ENCODE results near the gene VDAC1. TPM values are rescaled to one million over a fixed set of nuclear protein-coding genes. Genes with fewer than 3 reads are reported as not detected.

Gene VDAC1
- total RNA-seq, 1 donor from 2014 or later = 489 TPM

DNA sequence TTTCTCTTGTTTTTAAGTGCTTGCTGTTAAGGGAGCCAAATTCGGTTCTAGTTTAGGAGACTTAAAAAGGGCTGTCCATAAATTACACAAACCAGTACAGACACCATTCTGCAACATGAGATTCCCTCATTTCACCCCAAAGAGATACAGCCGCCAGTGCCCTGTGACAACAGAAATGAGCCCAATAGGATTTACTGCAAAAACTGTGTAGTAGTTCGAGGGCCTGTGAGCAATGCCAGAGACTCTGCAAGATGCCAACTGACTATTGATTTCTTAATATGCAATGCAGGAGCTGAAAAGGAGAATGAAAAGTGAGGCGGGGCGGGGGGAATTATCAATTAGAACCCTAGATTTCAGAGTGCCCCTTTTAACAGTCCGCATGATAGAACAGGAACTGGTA, 30.6 kb downstream of the VDAC1 start:
- Histone ChIP-seq H3K27me3 (ENCODE audit: control insufficient read depth, insufficient read depth, low read length) (no peaks in the 10 kb centered on the region), H3K4me3 (ENCODE audit: low read depth, low read length) (no peak overlapping the region), H3K36me3 (ENCODE audit: control insufficient read depth, insufficient read depth, low read length) (peaks cover 22% of the 10 kb centered on the region)
- TF ChIP-seq, protein P1, sequence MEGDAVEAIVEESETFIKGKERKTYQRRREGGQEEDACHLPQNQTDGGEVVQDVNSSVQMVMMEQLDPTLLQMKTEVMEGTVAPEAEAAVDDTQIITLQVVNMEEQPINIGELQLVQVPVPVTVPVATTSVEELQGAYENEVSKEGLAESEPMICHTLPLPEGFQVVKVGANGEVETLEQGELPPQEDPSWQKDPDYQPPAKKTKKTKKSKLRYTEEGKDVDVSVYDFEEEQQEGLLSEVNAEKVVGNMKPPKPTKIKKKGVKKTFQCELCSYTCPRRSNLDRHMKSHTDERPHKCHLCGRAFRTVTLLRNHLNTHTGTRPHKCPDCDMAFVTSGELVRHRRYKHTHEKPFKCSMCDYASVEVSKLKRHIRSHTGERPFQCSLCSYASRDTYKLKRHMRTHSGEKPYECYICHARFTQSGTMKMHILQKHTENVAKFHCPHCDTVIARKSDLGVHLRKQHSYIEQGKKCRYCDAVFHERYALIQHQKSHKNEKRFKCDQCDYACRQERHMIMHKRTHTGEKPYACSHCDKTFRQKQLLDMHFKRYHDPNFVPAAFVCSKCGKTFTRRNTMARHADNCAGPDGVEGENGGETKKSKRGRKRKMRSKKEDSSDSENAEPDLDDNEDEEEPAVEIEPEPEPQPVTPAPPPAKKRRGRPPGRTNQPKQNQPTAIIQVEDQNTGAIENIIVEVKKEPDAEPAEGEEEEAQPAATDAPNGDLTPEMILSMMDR (IDR thresholded peaks at IDR 0.05; ENCODE audit: insufficient read depth, low read length, severe bottlenecking) = no peak
- DNase-seq (ENCODE audit: low read depth) (no peak), FAIRE-seq (no peak)

DNA sequence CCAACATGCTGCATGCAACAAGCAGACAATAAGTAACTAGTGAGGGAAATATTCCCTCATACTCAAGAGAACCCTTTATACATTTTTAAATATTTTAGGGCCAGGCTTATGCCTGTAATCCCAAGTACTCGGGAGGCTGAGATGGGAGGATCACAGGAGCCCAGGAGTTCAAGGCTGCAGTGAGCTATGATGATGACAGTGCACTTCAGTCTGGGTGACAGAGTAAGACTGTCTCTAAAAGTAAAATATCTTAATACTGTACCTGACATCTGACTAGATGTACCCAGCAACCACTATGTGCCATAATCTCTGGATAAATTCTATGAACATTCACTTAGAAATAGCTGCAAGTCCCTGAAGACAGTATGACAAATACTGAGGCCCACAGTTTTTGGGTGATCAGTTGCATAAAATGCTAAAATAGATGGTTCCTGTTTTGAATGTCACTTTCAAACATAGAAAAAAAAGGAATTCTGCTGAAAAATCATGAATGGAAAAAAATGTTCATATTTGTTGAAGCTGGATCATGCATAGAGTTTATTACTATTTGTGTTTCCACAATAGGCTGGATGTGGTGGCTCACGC, 34.4 kb downstream of the VDAC1 start:
- Histone ChIP-seq H3K36me3 (ENCODE audit: control insufficient read depth, insufficient read depth, low read length) (peaks cover 10% of the 10 kb centered on the region), H3K4me3 (ENCODE audit: low read depth, low read length) (no peak overlapping the region), H3K27me3 (ENCODE audit: control insufficient read depth, insufficient read depth, low read length) (no peaks in the 10 kb centered on the region)
- FAIRE-seq (no peak), DNase-seq (ENCODE audit: low read depth) (no peak)
- TF ChIP-seq, protein P1 (IDR thresholded peaks at IDR 0.05; ENCODE audit: insufficient read depth, low read length, severe bottlenecking) = no peak

DNA sequence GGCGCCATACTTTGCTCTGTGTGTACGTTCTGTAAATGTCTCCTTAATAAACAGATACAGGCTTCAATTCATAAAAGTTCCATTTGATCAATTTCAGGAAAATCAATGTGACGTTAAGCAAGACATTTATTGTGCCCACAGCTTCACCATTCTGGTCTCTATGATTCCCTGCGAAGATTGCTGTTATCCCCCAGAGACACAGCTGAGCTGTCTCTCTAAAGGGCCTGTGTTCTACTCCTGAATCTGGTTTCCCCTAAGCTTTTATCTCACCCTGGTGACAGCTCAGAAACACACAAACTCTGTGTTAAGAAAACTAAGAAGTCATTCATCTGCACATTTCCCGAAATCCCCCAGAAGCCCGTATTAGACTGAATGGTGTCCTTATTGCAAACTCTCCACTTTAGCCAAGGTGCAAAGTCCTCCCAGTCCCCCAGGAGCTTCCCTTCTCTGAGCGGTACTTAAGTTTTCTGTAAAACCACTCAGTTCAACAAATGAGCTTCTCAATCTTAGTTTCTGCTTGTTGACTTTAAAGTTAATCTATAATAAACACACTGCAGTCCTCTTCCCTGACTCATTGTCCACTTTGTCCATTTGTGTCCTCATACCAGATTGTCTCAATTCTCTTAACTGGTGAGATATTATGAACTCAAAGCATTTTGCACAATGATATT, 35.0 kb downstream of the VDAC1 start:
- H3K4me3 ChIP-seq (ENCODE audit: low read depth, low read length) = no peak overlapping the region
- H3K27me3 ChIP-seq (ENCODE audit: control insufficient read depth, insufficient read depth, low read length) = no peaks in the 10 kb centered on the region
- DNase-seq (ENCODE audit: low read depth) (peak; percentile 5), FAIRE-seq (no peak)
- TF ChIP-seq, protein P1 (IDR thresholded peaks at IDR 0.05; ENCODE audit: insufficient read depth, low read length, severe bottlenecking) = no peak
- peaks cover 7% of the 10 kb centered on the region for H3K36me3 ChIP-seq (ENCODE audit: control insufficient read depth, insufficient read depth, low read length)

DNA sequence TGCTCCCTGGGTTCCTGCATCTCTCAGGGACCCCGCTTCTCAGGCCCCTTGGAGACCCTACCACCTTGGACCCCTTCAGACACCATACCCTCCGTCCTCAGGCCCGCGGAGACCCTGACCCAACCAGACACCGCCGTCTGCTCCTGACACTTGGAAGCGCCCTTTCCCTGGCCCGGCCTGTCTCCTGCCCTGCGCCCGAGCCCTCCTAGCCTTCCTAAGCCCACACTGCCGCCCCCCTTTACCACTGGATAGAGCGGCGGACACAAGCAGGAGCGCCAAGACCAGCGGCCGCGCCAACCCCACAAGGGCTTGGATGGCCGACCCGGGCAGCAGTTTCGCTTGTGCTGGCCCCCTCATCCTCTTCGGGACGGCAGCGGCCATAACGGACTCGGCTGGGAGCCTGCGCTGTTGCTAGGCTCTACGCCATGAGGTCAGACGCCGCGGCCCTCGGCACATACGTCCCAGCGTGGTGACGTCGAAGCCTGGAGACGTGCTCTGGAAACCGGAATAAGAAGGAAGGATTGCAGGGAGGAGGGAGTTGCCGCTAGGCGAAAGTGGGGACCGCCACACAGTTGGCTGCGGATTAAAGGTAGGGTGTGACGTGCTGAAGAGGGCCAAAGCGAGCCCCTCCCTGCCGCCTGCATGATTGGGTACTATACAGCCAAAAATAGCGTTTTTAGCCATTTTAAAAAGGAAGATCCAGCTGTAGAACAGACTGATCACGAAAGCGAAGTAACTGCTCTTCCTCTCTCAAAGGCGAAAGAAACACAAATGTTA, 36.4 kb downstream of the VDAC1 start, which contains the start of gene C5orf15:
Gene C5orf15, minus strand, starts transcription at position 422 of the 777 bp plus-strand sequence. Its CDS starts 41 bp downstream, at position 381.
- FAIRE-seq = no peak

DNA sequence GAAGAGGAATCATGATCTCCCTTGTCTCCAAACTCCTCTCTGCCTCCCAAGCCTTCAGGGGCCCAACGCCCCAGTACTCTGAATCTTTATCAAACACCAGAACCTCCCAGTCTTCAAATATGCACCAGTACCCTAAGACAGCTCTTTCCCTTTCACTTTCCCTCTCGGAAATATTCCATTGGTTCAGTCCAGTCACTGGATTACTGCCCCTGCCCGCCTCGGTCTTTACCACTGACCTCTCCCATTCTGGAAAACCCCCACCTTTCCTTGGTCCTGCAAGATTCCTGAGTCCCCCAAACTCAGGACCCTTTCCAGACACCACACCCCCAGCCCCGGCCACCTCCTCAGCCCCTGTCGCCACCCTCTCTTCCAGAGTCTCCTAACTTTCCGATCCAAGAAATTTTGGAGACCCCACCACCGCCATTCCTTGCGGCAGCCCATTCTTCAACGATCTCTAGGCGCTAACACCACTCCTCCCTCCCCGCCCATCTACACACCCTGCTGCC, 37.0 kb downstream of the VDAC1 start:
- DNase-seq (ENCODE audit: low read depth) = peak; percentile 15
- FAIRE-seq = no peak
- TF ChIP-seq, protein P1 (IDR thresholded peaks at IDR 0.05; ENCODE audit: insufficient read depth, low read length, severe bottlenecking) = no peak
- H3K36me3 ChIP-seq (ENCODE audit: control insufficient read depth, insufficient read depth, low read length) = no peaks in the 10 kb centered on the region
- H3K27me3 ChIP-seq (ENCODE audit: control insufficient read depth, insufficient read depth, low read length) = no peaks in the 10 kb centered on the region
- H3K4me3 ChIP-seq (ENCODE audit: low read depth, low read length) = peak overlapping the region; percentile 78

More for the DNA sequence above, 36.4 kb downstream of the VDAC1 start, which contains the start of gene C5orf15:
- no peaks in the 10 kb centered on the region for H3K36me3 ChIP-seq (ENCODE audit: control insufficient read depth, insufficient read depth, low read length)
- peak; percentile 95 for DNase-seq (ENCODE audit: low read depth)
- peak within 1 kb of the TSS; percentile 78 for H3K4me3 ChIP-seq (ENCODE audit: low read depth, low read length)
- H3K27me3 ChIP-seq (ENCODE audit: control insufficient read depth, insufficient read depth, low read length) = no peaks in the 10 kb centered on the region
- TF ChIP-seq, protein P1 (IDR thresholded peaks at IDR 0.05; ENCODE audit: insufficient read depth, low read length, severe bottlenecking) = peak; percentile 6
